Parathyroid adenoma (tissue), 2 donors: ENCODE data around the gene NFATC4.
"Not testable (repeated sequence)": the region's sequence is repeated elsewhere in the genome, so short reads cannot be mapped to it uniquely, and the experiment has no call there.

ENCODE experiments used
- H2AFZ ChIP-seq: fragments of 300-600 bp; sonication (generic); one replicate; pipeline ENCODE4 v1.7.0; 2017; ENCODE audit warnings: antibody characterized with exemption, mild to moderate bottlenecking
- H3K27ac ChIP-seq: fragments of 300-600 bp; sonication (generic); one replicate; pipeline ENCODE4 v1.7.0; 2017
- H3K27me3 ChIP-seq: fragments of 300-600 bp; sonication (generic); one replicate; pipeline ENCODE4 v1.7.0; 2017; ENCODE audit warnings: low read length; ENCODE audit not compliant: control insufficient read depth, insufficient read depth
- H3K36me3 ChIP-seq: fragments of 300-600 bp; sonication (generic); one replicate; pipeline ENCODE4 v1.7.0; 2017; ENCODE audit warnings: low read length; ENCODE audit not compliant: control insufficient read depth, insufficient read depth
- H3K4me1 ChIP-seq: fragments of 300-600 bp; sonication (generic); one replicate; pipeline ENCODE4 v1.7.0; 2017; ENCODE audit warnings: control low read depth
- H3K4me2 ChIP-seq: fragments of 300-600 bp; sonication (generic); one replicate; pipeline ENCODE4 v1.7.0; 2017; ENCODE audit warnings: low read length
- H3K4me3 ChIP-seq: fragments of 300-600 bp; sonication (generic); one replicate; pipeline ENCODE4 v1.7.0; 2017; ENCODE audit warnings: low read depth, low read length
- H3K79me2 ChIP-seq: fragments of 300-600 bp; sonication (generic); one replicate; pipeline ENCODE4 v1.7.0; 2017; ENCODE audit warnings: control low read depth
- H3K9ac ChIP-seq: fragments of 300-600 bp; sonication (generic); one replicate; pipeline ENCODE4 v1.7.0; 2017; ENCODE audit warnings: mild to moderate bottlenecking
- H3K9me3 ChIP-seq: fragments of 300-600 bp; sonication (generic); one replicate; pipeline ENCODE4 v1.7.0; 2017; ENCODE audit warnings: low read length; ENCODE audit not compliant: control insufficient read depth
- TF ChIP-seq, protein P1 (sequence below): fragments of 300-600 bp; sonication (generic); IDR thresholded peaks from one replicate; pipeline ENCODE4 v1.7.0; 2017; ENCODE audit warnings: antibody characterized with exemption, mild to moderate bottlenecking
- donor health status: primary hyperparathyroidism.

NFATC4 gene

DNA sequence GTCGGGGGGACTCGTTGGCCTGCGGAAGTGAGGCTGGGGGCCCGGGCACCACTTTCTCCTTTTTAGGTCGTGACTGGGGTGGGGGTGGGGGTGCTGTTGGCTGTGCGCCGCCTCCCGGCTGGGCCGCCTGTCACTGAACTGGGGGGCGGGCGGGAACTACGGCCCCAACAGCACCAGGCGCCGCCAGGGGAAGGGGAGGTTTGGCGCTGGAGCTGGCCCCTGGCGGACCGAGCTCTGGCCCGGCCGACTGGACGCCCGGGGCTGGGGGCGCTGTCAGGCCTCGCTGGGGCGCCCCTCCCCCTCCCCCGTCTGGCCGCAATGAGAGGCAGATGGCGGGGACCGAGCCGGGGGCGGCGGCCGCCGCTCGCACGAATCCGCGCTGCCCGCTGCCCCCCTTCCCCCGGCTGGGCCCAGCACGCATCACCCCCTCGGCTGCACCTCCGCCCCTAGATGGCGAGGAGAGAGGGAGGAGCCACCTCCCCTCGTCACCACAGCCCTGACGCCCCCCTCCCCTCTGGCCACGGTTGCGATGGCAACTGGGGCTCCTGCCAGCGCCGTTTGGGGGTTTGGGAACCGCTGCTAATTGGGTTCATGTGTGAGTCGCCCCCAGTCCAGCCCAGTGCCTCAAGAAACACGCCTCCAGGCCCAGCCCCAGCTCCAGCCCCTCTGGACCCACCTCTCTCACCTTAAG is 723 bp downstream of the NFATC4 start:
- Histone ChIP-seq H3K36me3 (no peaks in the 10 kb centered on the region), H3K9me3 (no peaks in the 10 kb centered on the region), H3K9ac (peak overlapping the region; percentile 17), H3K4me3 (peak overlapping the region; percentile 87), H3K4me2 (peak overlapping the region; percentile 99), H3K27ac (peak overlapping the region; percentile 69), H3K79me2 (no peaks in the 10 kb centered on the region), H3K4me1 (peaks cover 20% of the 10 kb centered on the region), H2AFZ (peak overlapping the region; percentile 96), H3K27me3 (no peaks in the 10 kb centered on the region)
- TF ChIP-seq, protein P1, sequence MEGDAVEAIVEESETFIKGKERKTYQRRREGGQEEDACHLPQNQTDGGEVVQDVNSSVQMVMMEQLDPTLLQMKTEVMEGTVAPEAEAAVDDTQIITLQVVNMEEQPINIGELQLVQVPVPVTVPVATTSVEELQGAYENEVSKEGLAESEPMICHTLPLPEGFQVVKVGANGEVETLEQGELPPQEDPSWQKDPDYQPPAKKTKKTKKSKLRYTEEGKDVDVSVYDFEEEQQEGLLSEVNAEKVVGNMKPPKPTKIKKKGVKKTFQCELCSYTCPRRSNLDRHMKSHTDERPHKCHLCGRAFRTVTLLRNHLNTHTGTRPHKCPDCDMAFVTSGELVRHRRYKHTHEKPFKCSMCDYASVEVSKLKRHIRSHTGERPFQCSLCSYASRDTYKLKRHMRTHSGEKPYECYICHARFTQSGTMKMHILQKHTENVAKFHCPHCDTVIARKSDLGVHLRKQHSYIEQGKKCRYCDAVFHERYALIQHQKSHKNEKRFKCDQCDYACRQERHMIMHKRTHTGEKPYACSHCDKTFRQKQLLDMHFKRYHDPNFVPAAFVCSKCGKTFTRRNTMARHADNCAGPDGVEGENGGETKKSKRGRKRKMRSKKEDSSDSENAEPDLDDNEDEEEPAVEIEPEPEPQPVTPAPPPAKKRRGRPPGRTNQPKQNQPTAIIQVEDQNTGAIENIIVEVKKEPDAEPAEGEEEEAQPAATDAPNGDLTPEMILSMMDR, result no peak

DNA sequence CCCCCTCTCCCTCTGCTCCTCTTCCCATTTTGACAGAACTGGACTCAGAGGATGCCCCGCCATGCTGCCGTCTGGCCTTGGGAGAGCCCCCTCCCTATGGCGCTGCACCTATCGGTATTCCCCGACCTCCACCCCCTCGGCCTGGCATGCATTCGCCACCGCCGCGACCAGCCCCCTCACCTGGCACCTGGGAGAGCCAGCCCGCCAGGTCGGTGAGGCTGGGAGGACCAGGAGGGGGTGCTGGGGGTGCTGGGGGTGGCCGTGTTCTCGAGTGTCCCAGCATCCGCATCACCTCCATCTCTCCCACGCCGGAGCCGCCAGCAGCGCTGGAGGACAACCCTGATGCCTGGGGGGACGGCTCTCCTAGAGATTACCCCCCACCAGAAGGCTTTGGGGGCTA is 1.5 kb downstream of the NFATC4 start:
- Histone ChIP-seq H3K27me3 (no peaks in the 10 kb centered on the region), H2AFZ (peak overlapping the region; percentile 96), H3K36me3 (no peaks in the 10 kb centered on the region), H3K79me2 (no peaks in the 10 kb centered on the region), H3K4me1 (peaks cover 20% of the 10 kb centered on the region), H3K4me2 (peak overlapping the region; percentile 99), H3K9ac (no peak overlapping the region), H3K9me3 (no peaks in the 10 kb centered on the region), H3K27ac (peak overlapping the region; percentile 69), H3K4me3 (peak overlapping the region; percentile 87)
- TF ChIP-seq, protein P1, result no peak

- Histone ChIP-seq H3K36me3 (no peaks in the 10 kb centered on the region), H3K9me3 (no peaks in the 10 kb centered on the region), H3K27me3 (no peaks in the 10 kb centered on the region), H3K4me1 (peaks cover 19% of the 10 kb centered on the region), H3K4me3 (no peak overlapping the region), H3K27ac (no peak overlapping the region), H3K4me2 (no peak overlapping the region), H3K79me2 (no peaks in the 10 kb centered on the region), H2AFZ (peak overlapping the region; percentile 29), H3K9ac (no peak overlapping the region)
- TF ChIP-seq, protein P1, result no peak
Measured at GRCh38 chr14:24369907-24370687, 2.1 kb downstream of the NFATC4 start.

- Histone ChIP-seq H3K4me1 (peaks cover 15% of the 10 kb centered on the region), H2AFZ (no peak overlapping the region), H3K27me3 (no peaks in the 10 kb centered on the region), H3K4me2 (no peak overlapping the region), H3K36me3 (no peaks in the 10 kb centered on the region), H3K27ac (no peak overlapping the region), H3K79me2 (no peaks in the 10 kb centered on the region), H3K9ac (no peak overlapping the region), H3K4me3 (no peak overlapping the region), H3K9me3 (no peaks in the 10 kb centered on the region)
- TF ChIP-seq, protein P1, result no peak
Measured at GRCh38 chr14:24370748-24371147, 2.8 kb downstream of the NFATC4 start.

- not testable (repeated sequence) for H3K27ac ChIP-seq, H3K79me2 ChIP-seq
Measured at GRCh38 chr14:24371605-24372004, 3.6 kb downstream of the NFATC4 start.

More at GRCh38 chr14:24371605-24372004, 3.6 kb downstream of the NFATC4 start:
- H3K4me2 ChIP-seq, H3K9ac ChIP-seq, H3K9me3 ChIP-seq, H3K36me3 ChIP-seq, H2AFZ ChIP-seq, H3K27me3 ChIP-seq, H3K4me3 ChIP-seq: not testable (repeated sequence)
- peaks cover 11% of the 10 kb centered on the region for H3K4me1 ChIP-seq
